Midbrain (tissue), 1 donor: ENCODE results near the gene KIAA0753.

Source experiments
- DNase-seq: peaks from one replicate; lab custom pipeline; 2025; lab: John Stamatoyannopoulos, UW

The KIAA0753 gene

DNA sequence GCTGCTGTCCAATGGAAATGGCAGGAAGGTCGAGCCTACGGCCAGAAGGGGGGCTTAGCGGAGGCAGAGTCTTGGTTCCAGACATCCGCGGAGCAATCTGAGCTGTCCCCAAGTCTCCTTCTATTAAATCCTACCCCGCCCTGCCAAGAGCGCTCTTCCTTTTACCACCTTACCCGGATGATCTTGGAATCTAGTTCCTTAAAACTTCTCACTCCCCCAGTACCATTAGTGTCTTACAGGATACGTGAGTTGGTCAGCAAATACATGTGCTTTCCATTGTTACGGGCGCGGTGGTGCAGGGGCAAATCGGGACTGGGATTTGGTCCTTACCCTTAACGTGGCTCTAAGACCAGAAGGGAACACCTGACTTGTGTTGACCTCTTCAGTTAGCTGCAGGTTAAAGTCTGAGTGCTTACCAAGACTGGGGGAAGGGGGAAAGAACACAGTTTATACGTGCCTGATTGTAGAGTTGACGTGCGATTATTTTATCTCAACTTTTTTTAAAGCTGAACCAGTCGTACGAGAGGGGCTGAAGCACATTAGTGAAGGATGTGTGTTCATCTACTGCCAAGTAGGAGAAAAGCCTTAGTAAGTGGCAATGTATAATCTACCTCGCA lies 844 bp upstream of the KIAA0753 start:
- peak; percentile 51 for DNase-seq

GRCh38 chr17:6639586-6640535 lies 650 bp downstream of the KIAA0753 start:
- DNase-seq: no peak

- DNase-seq: no peak
Observed at GRCh38 chr17:6639014-6639585, 1.4 kb downstream of the KIAA0753 start.

- DNase-seq: no peak
Observed at GRCh38 chr17:6638046-6638908, 2.2 kb downstream of the KIAA0753 start.

DNA sequence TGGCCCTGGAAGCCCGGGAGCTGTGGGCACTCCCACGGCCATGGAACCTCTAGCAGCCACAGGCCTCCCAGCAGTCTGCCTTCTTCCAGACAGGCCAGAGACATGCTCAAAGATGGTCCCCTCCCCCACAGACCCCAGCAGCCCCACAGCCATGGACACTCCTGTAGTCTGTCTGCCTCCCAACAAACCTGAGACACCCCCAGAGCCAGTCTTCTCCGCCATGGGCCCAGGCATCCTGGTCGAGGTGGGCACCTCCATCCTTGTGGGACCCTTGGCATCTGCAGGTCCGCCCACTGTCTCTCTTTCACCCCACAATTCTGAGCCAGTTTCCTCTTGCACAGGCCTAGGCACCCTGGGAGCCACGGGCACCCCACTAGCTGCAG lies 3.1 kb downstream of the KIAA0753 start:
- no peak for DNase-seq

GRCh38 chr17:6636616-6637457 lies 3.7 kb downstream of the KIAA0753 start:
- no peak for DNase-seq

DNA sequence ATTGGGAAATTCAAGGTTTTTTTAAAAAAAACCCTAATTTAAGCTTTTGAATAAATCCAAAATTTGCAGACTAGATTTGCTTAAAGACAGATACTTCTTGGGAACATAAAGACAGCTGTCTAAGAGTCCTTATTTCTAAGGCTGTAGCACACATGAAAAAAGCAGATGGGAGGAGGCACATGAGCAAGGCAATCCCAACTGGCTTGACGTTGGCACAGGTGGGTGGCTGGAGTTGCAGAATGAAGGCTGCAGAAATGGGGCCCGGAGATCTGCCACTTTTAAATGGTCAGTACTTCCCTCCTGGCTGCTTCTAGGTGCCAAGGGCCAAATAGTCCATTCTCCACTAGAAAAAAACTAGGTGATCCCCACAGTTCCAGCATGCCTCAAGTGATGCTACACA lies 4.4 kb downstream of the KIAA0753 start:
- no peak for DNase-seq

GRCh38 chr17:6633263-6633662 lies 7.2 kb downstream of the KIAA0753 start:
- DNase-seq: no peak

DNA sequence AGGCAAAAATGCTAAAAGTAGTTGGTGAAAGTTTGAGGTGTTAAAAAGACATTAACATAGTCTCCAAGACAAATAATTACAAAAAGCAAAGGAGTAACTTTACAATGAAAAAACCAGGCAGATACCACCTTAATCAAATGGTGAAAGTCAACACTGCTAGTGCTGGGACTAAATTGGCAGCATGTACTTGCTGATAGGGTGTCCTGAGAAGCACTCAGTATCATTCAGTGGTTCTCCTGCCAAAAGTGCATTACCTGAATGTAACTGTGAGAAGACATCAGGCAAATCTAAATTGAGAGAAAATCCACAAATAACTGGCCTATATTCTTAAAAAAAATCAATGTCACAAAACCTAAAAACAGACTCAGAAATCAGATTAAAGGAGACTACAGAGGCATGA lies 8.0 kb downstream of the KIAA0753 start:
- no peak for DNase-seq

DNA sequence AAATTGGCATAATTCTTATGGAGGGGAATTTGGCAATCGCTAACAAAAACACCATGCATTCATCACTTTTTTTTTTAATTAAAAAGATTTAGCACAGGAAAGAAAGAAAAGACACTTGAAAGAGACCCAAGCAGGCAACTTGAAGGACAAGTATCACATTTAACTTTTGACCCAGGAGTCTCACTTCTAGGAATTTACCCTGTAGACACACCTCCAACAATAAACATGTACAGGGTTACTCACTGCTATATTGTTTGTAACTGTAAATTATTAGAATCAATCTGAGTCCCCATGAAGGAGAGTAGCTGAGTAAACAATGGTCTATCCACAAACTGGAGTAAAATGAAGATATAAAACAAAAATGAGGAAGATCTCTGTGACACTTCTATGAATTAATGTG lies 10.1 kb downstream of the KIAA0753 start:
- DNase-seq: no peak

GRCh38 chr17:6627019-6627418 lies 13.5 kb downstream of the KIAA0753 start:
- no peak for DNase-seq

GRCh38 chr17:6626616-6627015 lies 13.9 kb downstream of the KIAA0753 start:
- no peak for DNase-seq

- no peak for DNase-seq
Observed at GRCh38 chr17:6623941-6624340, 16.6 kb downstream of the KIAA0753 start.

GRCh38 chr17:6611231-6611630 lies 29.3 kb downstream of the KIAA0753 start:
- DNase-seq: no peak

DNA sequence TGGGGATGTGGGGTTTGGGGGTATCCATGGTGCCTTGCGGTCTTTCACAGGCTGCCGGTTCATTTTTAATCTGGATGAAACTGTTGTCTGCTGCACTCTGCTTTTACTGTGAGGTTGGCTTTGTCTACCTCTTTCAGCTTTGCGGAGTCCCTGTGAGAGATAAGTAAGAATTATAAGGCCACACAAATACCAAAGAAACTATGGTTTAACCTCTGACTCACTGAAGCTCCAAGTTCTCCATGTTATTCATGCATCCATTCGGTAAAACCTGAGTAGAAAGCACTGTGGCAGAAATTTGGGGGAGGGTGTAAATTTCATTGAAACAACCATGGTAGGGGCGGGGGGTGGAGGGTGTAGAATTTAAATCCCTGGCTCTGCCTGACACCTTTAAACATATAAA lies 30.5 kb downstream of the KIAA0753 start:
- no peak for DNase-seq

GRCh38 chr17:6608321-6608720 lies 32.2 kb downstream of the KIAA0753 start:
- DNase-seq: no peak

GRCh38 chr17:6605142-6605541 lies 35.4 kb downstream of the KIAA0753 start:
- no peak for DNase-seq

- DNase-seq: no peak
Observed at GRCh38 chr17:6603744-6604325, 36.7 kb downstream of the KIAA0753 start.

DNA sequence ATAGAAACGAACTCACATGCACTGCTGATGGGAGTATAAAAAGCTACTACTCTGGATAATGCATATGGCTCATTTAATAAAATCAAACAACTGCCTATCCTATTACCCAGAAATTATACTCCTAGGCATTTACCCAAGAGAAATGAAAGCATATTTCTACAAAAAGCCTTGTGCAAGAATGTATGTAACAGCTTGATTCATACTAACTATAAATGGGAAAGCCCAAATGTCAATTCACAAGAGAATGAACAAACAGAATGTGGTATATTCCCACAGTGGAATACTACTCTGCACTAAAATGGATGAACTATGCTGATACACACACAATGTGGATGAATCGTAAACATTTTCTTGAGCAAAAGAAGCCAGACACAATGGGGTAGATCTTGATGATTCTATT lies 38.4 kb downstream of the KIAA0753 start:
- DNase-seq: no peak

GRCh38 chr17:6599364-6599763 lies 41.1 kb downstream of the KIAA0753 start:
- peak; percentile 58 for DNase-seq

DNA sequence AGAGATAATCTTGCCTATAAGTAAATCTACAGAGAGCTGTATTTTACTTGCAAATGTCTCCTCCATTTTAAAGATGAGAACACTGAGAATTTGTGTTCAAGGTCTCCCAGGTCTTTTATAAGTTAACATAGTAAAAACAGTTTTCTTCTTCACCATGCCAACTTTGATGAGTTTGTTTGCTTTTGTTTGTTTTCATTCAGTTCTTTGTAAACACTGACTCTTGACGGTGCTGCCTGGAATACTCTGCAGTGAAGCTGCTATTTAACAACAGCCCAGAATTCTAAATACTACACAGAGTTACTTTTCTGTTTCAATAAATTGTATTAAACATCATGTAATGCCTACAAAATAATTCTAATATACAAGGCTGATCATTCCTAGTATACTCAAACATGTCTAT lies 42.8 kb downstream of the KIAA0753 start:
- DNase-seq: no peak
